H1 (cell line): ENCODE measurements around the gene CYP46A1. TPM values are rescaled to one million over a fixed set of nuclear protein-coding genes. Genes with fewer than 3 reads are reported as not detected.

Experiments
- CTCF ChIA-PET: fragments of 300-600 bp; sonication (Branson Sonifier 250); formaldehyde crosslinking; loops from one replicate; lab custom pipeline; 2021; ENCODE audit not compliant: partially characterized antibody; lab: Charles Lee
- POLR2A ChIA-PET: fragments of 300-600 bp; sonication (Branson Sonifier 250); formaldehyde crosslinking; loops from one replicate; lab custom pipeline; 2021; ENCODE audit warnings: inconsistent platforms; ENCODE audit not compliant: partially characterized antibody; lab: Charles Lee
- DNase-seq, 2 experiments: peaks; one replicate each; pipeline versions ENCODE4 v3.0.0 to v3.0.0-alpha.2; 2010 to 2022; ENCODE audit warnings: low spot score in 2 of 2, low read depth in 1 of 2, mixed read lengths in 1 of 2
- FAIRE-seq: peaks from 2 replicates; lab custom pipeline; 2011; peaks lifted over from hg19 to GRCh38; lab: Jason Lieb, UNC
- H2AFZ ChIP-seq: 2 replicates; pipeline ENCODE4 v1.8.1; 2012; ENCODE audit warnings: low read length, inconsistent platforms
- H2AK5ac ChIP-seq: 2 replicates; pipeline ENCODE4 v1.6.1; 2013; ENCODE audit warnings: low read depth, low read length
- H2BK120ac ChIP-seq: replicated peaks from 2 replicates; pipeline ENCODE3; 2013; ENCODE audit warnings: low read depth, low read length, inconsistent platforms
- H2BK12ac ChIP-seq: 2 replicates; pipeline ENCODE4 v1.6.1; 2013; ENCODE audit warnings: low read depth, low read length
- H2BK15ac ChIP-seq: 2 replicates; pipeline ENCODE4 v1.6.1; 2013; ENCODE audit warnings: low read length
- H2BK20ac ChIP-seq: 2 replicates; pipeline ENCODE4 v1.6.1; 2013; ENCODE audit warnings: low read length
- H2BK5ac ChIP-seq: 2 replicates; pipeline ENCODE4 v1.6.1; 2013; ENCODE audit warnings: low read depth, low read length
- H3K14ac ChIP-seq: 2 replicates; pipeline ENCODE4 v1.6.1; 2013; ENCODE audit warnings: inconsistent platforms; ENCODE audit not compliant: insufficient read length
- H3K18ac ChIP-seq: 2 replicates; pipeline ENCODE4 v1.6.1; 2013; ENCODE audit warnings: low read length; ENCODE audit errors: extremely low read depth
- H3K23ac ChIP-seq: 2 replicates; pipeline ENCODE4 v1.6.1; 2013; ENCODE audit warnings: inconsistent platforms; ENCODE audit not compliant: insufficient read length
- H3K23me2 ChIP-seq: 2 replicates; pipeline ENCODE4 v1.6.1; 2013; ENCODE audit warnings: low read depth, low read length
- H3K27ac ChIP-seq: 2 replicates; pipeline ENCODE4 v1.6.1; 2011; ENCODE audit warnings: low read depth, low read length, inconsistent platforms
- H3K27me3 ChIP-seq, 4 experiments: replicated peaks in 1 of 4; 1 replicate in 1 of 4; 2 replicates in 3 of 4; pipeline versions ENCODE4 v1.6.1 to v1.8.1; 2011 to 2013; ENCODE audit warnings: low read length in 3 of 4, mild to moderate bottlenecking in 3 of 4, inconsistent platforms in 2 of 4, mixed read lengths in 2 of 4, moderate library complexity in 1 of 4; ENCODE audit not compliant: control insufficient read depth in 3 of 4, insufficient read depth in 3 of 4; ENCODE audit errors: extremely low read depth in 1 of 4
- H3K36me3 ChIP-seq, 4 experiments: 2 replicates each; pipeline versions ENCODE4 v1.6.1 to v1.8.1; 2011 to 2013; ENCODE audit warnings: mild to moderate bottlenecking in 4 of 4, low read length in 3 of 4, moderate library complexity in 2 of 4, control low read depth in 1 of 4, inconsistent platforms in 1 of 4; ENCODE audit not compliant: insufficient read depth in 4 of 4, control insufficient read depth in 2 of 4
- H3K4ac ChIP-seq: replicated peaks from 2 replicates; pipeline ENCODE3; 2013; ENCODE audit warnings: low read length, low read depth, mixed read lengths, inconsistent platforms; ENCODE audit not compliant: insufficient read length
- H3K4me1 ChIP-seq, 4 experiments: replicated peaks in 1 of 4; 1 replicate in 1 of 4; 2 replicates in 3 of 4; pipeline versions ENCODE4 v1.6.1 to v1.8.1; 2011 to 2013; ENCODE audit warnings: low read length in 3 of 4, inconsistent platforms in 2 of 4, mixed read lengths in 1 of 4; ENCODE audit not compliant: insufficient read depth in 4 of 4, control insufficient read depth in 3 of 4
- H3K4me2 ChIP-seq, 2 experiments: 2 replicates each; pipeline versions ENCODE4 v1.6.1 to v1.8.1; 2011 to 2013; ENCODE audit warnings: low read depth in 2 of 2, low read length in 2 of 2, control low read depth in 1 of 2, inconsistent platforms in 1 of 2, mild to moderate bottlenecking in 1 of 2; ENCODE audit not compliant: insufficient read depth in 1 of 2
- H3K4me3 ChIP-seq, 4 experiments: fragments of 200-600, 300-600 bp in 1 of 4; sonication (generic), shearing (Covaris generic), sonication (Bioruptor Twin) in 1 of 4; 2 replicates each; pipeline versions ENCODE4 v1.5.1 to v1.8.1; 2011 to 2016; ENCODE audit warnings: low read length in 4 of 4, low read depth in 3 of 4, control low read depth in 2 of 4, inconsistent platforms in 2 of 4, mild to moderate bottlenecking in 2 of 4, mixed read lengths in 1 of 4, moderate library complexity in 1 of 4; ENCODE audit not compliant: insufficient read depth in 2 of 4; ENCODE audit errors: extremely low read depth in 1 of 4
- H3K56ac ChIP-seq: replicated peaks from 2 replicates; pipeline ENCODE3; 2013; ENCODE audit warnings: low read depth, mild to moderate bottlenecking, mixed read lengths, low read length, inconsistent platforms; ENCODE audit not compliant: insufficient read length
- H3K79me1 ChIP-seq: 2 replicates; pipeline ENCODE4 v1.6.1; 2013; ENCODE audit warnings: low read depth, low read length, control low read depth
- H3K79me2 ChIP-seq, 2 experiments: 2 replicates each; pipeline versions ENCODE4 v1.6.1 to v1.8.1; 2012 to 2013; ENCODE audit warnings: low read length in 2 of 2, mild to moderate bottlenecking in 2 of 2, inconsistent platforms in 1 of 2; ENCODE audit not compliant: insufficient read depth in 2 of 2, control insufficient read depth in 1 of 2
- H3K9ac ChIP-seq, 4 experiments: replicated peaks in 1 of 4; 1 replicate in 1 of 4; 2 replicates in 3 of 4; pipeline versions ENCODE4 v1.6.1 to v1.8.1; 2011 to 2013; ENCODE audit warnings: low read depth in 3 of 4, low read length in 3 of 4, control low read depth in 2 of 4, mild to moderate bottlenecking in 2 of 4, moderate library complexity in 2 of 4, inconsistent platforms in 1 of 4; ENCODE audit errors: extremely low read depth in 1 of 4
- H3K9me3 ChIP-seq, 2 experiments: 2 replicates each; pipeline versions ENCODE4 v1.6.1 to v1.8.1; 2012 to 2013; ENCODE audit warnings: mild to moderate bottlenecking in 2 of 2, moderate library complexity in 2 of 2, control low read depth in 1 of 2, inconsistent platforms in 1 of 2, low read depth in 1 of 2, low read length in 1 of 2, mixed read lengths in 1 of 2; ENCODE audit not compliant: insufficient read depth in 2 of 2
- H4K20me1 ChIP-seq, 2 experiments: replicated peaks in 1 of 2; 2 replicates each; pipeline versions ENCODE3 to v1.8.1; 2011 to 2013; ENCODE audit warnings: inconsistent platforms in 2 of 2, low read length in 2 of 2, mild to moderate bottlenecking in 1 of 2; ENCODE audit not compliant: insufficient read depth in 2 of 2, control insufficient read depth in 1 of 2
- H4K5ac ChIP-seq: 2 replicates; pipeline ENCODE4 v1.6.1; 2013; ENCODE audit warnings: low read length, low read depth, mixed read lengths, inconsistent platforms; ENCODE audit not compliant: insufficient read length
- H4K8ac ChIP-seq: 2 replicates; pipeline ENCODE4 v1.8.0; 2013; ENCODE audit warnings: mild to moderate bottlenecking, moderate library complexity, low read length, inconsistent platforms; ENCODE audit not compliant: insufficient read depth; ENCODE audit errors: extremely low read depth
- H4K91ac ChIP-seq: replicated peaks from 2 replicates; pipeline ENCODE3; 2013; ENCODE audit warnings: low read length, mixed read lengths, inconsistent platforms; ENCODE audit not compliant: insufficient read length
- ASH2L ChIP-seq: fragments of 200-600, 300-600 bp; sonication (generic); IDR thresholded peaks from one replicate; pipeline ENCODE4 v1.7.1; 2017; ENCODE audit warnings: low read length
- CREB1 ChIP-seq: IDR thresholded peaks from 2 replicates; pipeline ENCODE4 v1.6.1; 2012; ENCODE audit warnings: inconsistent platforms
- HDAC6 ChIP-seq: IDR thresholded peaks from one replicate; pipeline ENCODE4 v1.7.1; 2012; ENCODE audit warnings: low read depth, mild to moderate bottlenecking, inconsistent platforms, low read length, moderate library complexity
- RNF2 ChIP-seq: fragments of 200-900, 300-1000 bp; sonication (generic); IDR thresholded peaks from 2 replicates; pipeline ENCODE4 v1.7.1; 2016; ENCODE audit warnings: borderline replicate concordance, low read depth, mild to moderate bottlenecking, antibody characterized with exemption, low read length; ENCODE audit not compliant: poor library complexity, severe bottlenecking; ENCODE audit errors: missing control alignments
- RXRA ChIP-seq: IDR thresholded peaks from 2 replicates; pipeline ENCODE4 v1.6.1; 2011; ENCODE audit warnings: low read depth, mild to moderate bottlenecking, low read length, moderate library complexity; ENCODE audit not compliant: insufficient read depth
- SIN3A ChIP-seq, 2 experiments: IDR thresholded peaks in 1 of 2; conservative IDR thresholded peaks in 1 of 2; 2 replicates each; pipeline ENCODE4 v1.6.1; 2011 to 2012; ENCODE audit warnings: low read length in 2 of 2, improper control_type of control experiment in 1 of 2, low read depth in 1 of 2, mild to moderate bottlenecking in 1 of 2
- TAF1 ChIP-seq: IDR thresholded peaks from 2 replicates; pipeline ENCODE4 v1.6.1; 2011; ENCODE audit warnings: mild to moderate bottlenecking, low read depth, low read length
- WGBS, 2 experiments: shearing (Covaris generic) in 1 of 2; methylation state at CpG; one replicate each; pipeline versions ENCODE4 v1.1.6 to v1.1.7; 2013 to 2015; ENCODE audit warnings: low lambda C conversion rate in 2 of 2, mixed read lengths in 2 of 2, inconsistent platforms in 1 of 2, low coverage in 1 of 2, missing lambda C conversion rate in 1 of 2; ENCODE audit not compliant: insufficient replicate concordance in 2 of 2, insufficient coverage in 1 of 2, insufficient read length in 1 of 2; ENCODE audit errors: extremely low coverage in 1 of 2, missing lambda C conversion rate in 1 of 2; 5-methylcytosine and 5-hydroxymethylcytosine counted together
- polyA plus RNA-seq, 7 experiments: library from polyadenylated mRNA; depleted of rRNA in 3 of 7; stranded (reverse) in 5 of 7; unstranded in 2 of 7; fragments of >200 nt in 5 of 7; fragments of 200-250 nt in 2 of 7; gene quantifications; 1 replicate in 5 of 7; 2 replicates in 1 of 7; 4 replicates in 1 of 7; pipeline versions ENCODE4 v1.2.1 to v1.2.3, GENCODE V29; 2011 to 2013; ENCODE audit warnings: missing spikeins in 2 of 7, mixed read lengths in 2 of 7
- total RNA-seq: library from RNA; stranded (reverse); fragmentation: NEBNext Ultra II Directional; extraction: Animal tissue kit (Norgen Biotek cat#: 25700); gene quantifications from 2 replicates; pipeline ENCODE4 v1.2.1, GENCODE V29; 2021
- TF ChIP-seq, protein P1 (sequence below), 3 experiments: IDR thresholded peaks; 1 replicate in 2 of 3; 2 replicates in 1 of 3; pipeline versions ENCODE4 v1.5.1 to v1.6.1; 2011; ENCODE audit warnings: low read length in 3 of 3, mild to moderate bottlenecking in 3 of 3, inconsistent platforms in 2 of 3, low read depth in 1 of 3, moderate library complexity in 1 of 3; ENCODE audit not compliant: insufficient read depth in 1 of 3; ENCODE audit errors: control extremely low read depth in 1 of 3
- TF ChIP-seq, protein P2 (sequence below): IDR thresholded peaks from 2 replicates; pipeline ENCODE4 v1.6.1; 2012; ENCODE audit warnings: inconsistent platforms
- TF ChIP-seq, protein P3 (sequence below): IDR thresholded peaks from 2 replicates; pipeline ENCODE4 v1.6.1; 2012; ENCODE audit warnings: inconsistent platforms

Gene CYP46A1
- total and polyA plus RNA-seq, 2 of the 8 experiments (the other 6 are each of a cell fraction or from before 2014, with no cell fraction given): 0.41 to 1.3 TPM

DNA sequence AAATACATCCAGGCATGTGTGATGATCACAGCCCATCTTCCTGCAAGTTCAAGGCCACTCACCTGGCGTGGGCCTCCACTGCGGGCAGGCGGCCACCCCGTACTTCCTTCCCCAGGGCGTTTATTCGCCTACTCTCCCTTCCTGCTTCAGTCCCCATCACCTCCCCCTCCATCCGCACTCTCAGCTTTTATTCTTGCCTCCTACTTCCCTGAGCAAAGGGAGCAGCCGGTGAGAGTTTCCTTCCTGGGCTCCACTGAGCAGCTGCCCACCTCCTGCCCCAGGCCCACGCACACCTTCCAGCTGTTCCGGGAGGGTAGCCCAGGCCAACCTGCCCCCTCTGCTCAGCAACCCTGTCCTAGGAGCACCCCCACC, 4.1 kb downstream of the CYP46A1 start:
- Histone ChIP-seq H2AK5ac (peak overlapping the region; percentile 18; the same call in 1 of the 2 replicates), H3K9me3 (no peaks in the 10 kb centered on the region), H3K27ac (no peak overlapping the region), H3K4ac (no peak overlapping the region), H3K56ac (no peak overlapping the region), H2AFZ (peak overlapping the region; percentile 6; the same call in 1 of the 2 replicates), H4K20me1 (no peaks in the 10 kb centered on the region), H3K9ac (no peak overlapping the region), H2BK120ac (no peak overlapping the region), H3K27me3 (no peaks in the 10 kb centered on the region), H4K8ac (no peak overlapping the region; the same call in 1 of the 2 replicates), H3K36me3 (no peaks in the 10 kb centered on the region), H2BK12ac (peak overlapping the region; percentile 99; the same call in 1 of the 2 replicates), H3K14ac (no peak overlapping the region), H4K5ac (no peak overlapping the region), H2BK5ac (peak overlapping the region; percentile 75; the same call in 1 of the 2 replicates), H3K79me1 (no peaks in the 10 kb centered on the region), H3K23ac (no peak overlapping the region), H3K23me2 (peaks cover 5% of the 10 kb centered on the region), H2BK15ac (peak overlapping the region; percentile 99), H3K18ac (peak overlapping the region; percentile 83; the same call in 1 of the 2 replicates), H3K79me2 (no peaks in the 10 kb centered on the region), H4K91ac (no peak overlapping the region), H3K4me2 (no peak overlapping the region), H3K4me1 (peaks cover 0 to 6% (median 5%) of the 10 kb centered on the region in 4 experiments; a peak in 6 of 7 replicates), H2BK20ac (no peak overlapping the region), H3K4me3 (no peak overlapping the region)
- ChIA-PET POLR2A (no interaction called here), CTCF (interaction anchor here (0.6 to 4.9 kb wide), 51 partner anchors 9 to 470 kb away, joined by 3 to 36 read pairs (median 4); no protein-coding TSS in a partner anchor)
- WGBS, 2 experiments: 66% methylated on average over 10 of the region's 10 CpGs; no CpG with 5 or more reads in 1 of the 2 experiments
- DNase-seq (no peak), FAIRE-seq (no peak)
- TF ChIP-seq SIN3A (conservative IDR thresholded peaks at IDR 0.05 in 1 of 2, IDR thresholded peaks at IDR 0.05 in 1 of 2; ENCODE audit: low read depth in 1 of 2, low read length in 2 of 2): no peak
- no peak for TF ChIP-seq RXRA
- TF ChIP-seq RNF2: no peak
- TF ChIP-seq, protein P1, sequence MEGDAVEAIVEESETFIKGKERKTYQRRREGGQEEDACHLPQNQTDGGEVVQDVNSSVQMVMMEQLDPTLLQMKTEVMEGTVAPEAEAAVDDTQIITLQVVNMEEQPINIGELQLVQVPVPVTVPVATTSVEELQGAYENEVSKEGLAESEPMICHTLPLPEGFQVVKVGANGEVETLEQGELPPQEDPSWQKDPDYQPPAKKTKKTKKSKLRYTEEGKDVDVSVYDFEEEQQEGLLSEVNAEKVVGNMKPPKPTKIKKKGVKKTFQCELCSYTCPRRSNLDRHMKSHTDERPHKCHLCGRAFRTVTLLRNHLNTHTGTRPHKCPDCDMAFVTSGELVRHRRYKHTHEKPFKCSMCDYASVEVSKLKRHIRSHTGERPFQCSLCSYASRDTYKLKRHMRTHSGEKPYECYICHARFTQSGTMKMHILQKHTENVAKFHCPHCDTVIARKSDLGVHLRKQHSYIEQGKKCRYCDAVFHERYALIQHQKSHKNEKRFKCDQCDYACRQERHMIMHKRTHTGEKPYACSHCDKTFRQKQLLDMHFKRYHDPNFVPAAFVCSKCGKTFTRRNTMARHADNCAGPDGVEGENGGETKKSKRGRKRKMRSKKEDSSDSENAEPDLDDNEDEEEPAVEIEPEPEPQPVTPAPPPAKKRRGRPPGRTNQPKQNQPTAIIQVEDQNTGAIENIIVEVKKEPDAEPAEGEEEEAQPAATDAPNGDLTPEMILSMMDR (IDR thresholded peaks at IDR 0.05; ENCODE audit: control extremely low read depth in 1 of 3, insufficient read depth in 1 of 3, low read depth in 1 of 3, low read length in 3 of 3): no peak
- TF ChIP-seq HDAC6: no peak
- TF ChIP-seq, protein P2, sequence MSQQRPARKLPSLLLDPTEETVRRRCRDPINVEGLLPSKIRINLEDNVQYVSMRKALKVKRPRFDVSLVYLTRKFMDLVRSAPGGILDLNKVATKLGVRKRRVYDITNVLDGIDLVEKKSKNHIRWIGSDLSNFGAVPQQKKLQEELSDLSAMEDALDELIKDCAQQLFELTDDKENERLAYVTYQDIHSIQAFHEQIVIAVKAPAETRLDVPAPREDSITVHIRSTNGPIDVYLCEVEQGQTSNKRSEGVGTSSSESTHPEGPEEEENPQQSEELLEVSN: no peak
- TF ChIP-seq, protein P3, sequence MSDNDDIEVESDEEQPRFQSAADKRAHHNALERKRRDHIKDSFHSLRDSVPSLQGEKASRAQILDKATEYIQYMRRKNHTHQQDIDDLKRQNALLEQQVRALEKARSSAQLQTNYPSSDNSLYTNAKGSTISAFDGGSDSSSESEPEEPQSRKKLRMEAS: no peak
- TF ChIP-seq TAF1: no peak
- TF ChIP-seq ASH2L: no peak
- TF ChIP-seq CREB1: no peak
